ENCODE results near the gene DEFB131A.
A peak's percentile ranks its signal among the peaks of the same experiment; 100 is the strongest.
"Not testable (repeated sequence)": the region's sequence is repeated elsewhere in the genome, so short reads cannot be mapped to it uniquely, and the experiment has no call there.

The DEFB131A gene

DNA sequence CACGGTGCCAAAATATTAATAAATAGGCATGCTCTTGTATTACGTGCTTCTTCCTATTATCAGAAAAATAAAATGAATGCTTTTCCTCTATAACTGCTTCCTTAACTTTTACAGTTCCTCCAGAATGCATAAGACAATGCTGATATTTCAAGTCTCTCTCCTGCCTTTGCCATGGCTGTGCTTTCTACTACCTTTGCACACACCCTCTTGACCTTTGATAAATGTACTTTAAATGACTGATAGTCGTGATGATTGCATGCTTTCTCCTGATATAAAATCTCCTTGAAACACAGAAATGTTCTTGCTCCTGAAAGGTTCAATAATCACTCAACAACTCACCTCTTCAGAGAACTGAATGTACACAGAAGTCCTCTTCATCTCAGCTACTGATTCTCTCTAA lies at the start of gene DEFB131A:
TSS of gene DEFB131A (plus strand) at position 301 of the 400 bp plus-strand sequence. CDS start 120 bp downstream, outside the sequence.
- DNase-seq (ENCODE audit: low read depth in 2 of 2), result not testable (repeated sequence)

DNA sequence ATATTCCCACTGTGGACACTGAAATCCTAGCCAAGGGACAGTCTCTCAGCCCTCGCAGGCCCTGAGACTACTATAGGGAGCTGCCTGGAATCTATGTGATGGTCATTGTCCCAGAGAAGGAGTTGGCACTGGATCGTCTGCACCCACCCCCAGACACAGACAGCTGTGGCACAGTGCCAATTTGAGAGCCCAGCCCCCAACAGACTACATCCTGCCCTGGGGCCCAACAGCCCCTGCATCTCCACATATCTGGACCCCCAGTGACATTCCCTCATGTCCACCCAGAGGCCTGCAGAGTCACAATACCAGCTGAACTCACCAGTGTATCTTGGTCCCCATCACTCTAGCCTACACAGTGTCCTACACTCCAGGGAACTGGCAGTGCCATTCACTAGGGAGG lies 38.4 kb upstream of the DEFB131A start:
- DNase-seq (ENCODE audit: low read depth in 2 of 2), result not testable (repeated sequence)

- not testable (repeated sequence) for DNase-seq (ENCODE audit: low read depth in 2 of 2)
These were observed 37.7 kb upstream of the DEFB131A start for GRCh38 chr4:9406491-9406890.

DNA sequence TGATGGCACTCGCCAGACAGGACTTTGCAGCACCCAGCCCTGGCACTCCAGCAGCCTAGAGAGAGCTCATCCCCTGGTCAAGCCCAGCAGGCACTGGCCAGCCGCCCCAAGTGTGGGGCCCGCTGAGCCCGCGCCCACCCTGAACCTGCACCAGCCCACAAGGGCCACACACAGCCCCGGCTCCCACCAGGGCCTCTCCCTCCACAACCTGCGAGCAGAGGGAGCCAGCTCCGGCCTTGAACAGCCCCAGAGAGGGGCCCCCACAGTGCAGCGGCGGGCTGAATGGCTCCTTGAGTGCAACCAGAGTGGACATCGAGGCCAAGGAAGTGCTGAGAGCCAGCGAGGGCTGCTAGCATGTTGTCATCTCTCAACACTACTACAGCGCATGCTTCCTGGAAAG lies 34.4 kb upstream of the DEFB131A start:
- DNase-seq (ENCODE audit: low read depth in 2 of 2), result no peak

GRCh38 chr4:9421884-9422455 lies 22.2 kb upstream of the DEFB131A start:
- DNase-seq (ENCODE audit: low read depth in 2 of 2), result not testable (repeated sequence)

- DNase-seq (ENCODE audit: low read depth in 2 of 2), result not testable (repeated sequence)
These were observed 18.3 kb upstream of the DEFB131A start for GRCh38 chr4:9425916-9426315.

DNA sequence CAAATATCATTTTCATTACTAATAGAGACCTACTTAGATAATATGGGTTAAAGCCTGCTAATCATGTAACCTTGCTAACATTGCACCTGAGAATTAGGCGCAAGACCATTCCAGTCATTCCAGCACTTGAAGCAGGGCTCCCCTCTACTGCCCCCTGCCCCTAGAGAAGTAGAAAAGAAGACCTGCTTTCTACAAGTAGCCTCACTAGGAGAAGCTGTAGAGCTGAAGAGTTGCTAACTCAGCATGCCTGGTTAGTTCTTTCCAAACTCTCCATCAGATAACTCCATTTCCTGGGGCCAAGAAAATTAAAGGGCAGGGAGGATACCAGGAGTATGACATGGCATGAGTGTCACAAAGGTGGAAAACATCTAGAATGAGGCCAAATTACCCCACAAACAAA lies 14.2 kb upstream of the DEFB131A start:
- DNase-seq (ENCODE audit: low read depth in 2 of 2), result not testable (repeated sequence)

GRCh38 chr4:9433320-9433719 lies 10.9 kb upstream of the DEFB131A start:
- not testable (repeated sequence) for DNase-seq (ENCODE audit: low read depth in 2 of 2)

DNA sequence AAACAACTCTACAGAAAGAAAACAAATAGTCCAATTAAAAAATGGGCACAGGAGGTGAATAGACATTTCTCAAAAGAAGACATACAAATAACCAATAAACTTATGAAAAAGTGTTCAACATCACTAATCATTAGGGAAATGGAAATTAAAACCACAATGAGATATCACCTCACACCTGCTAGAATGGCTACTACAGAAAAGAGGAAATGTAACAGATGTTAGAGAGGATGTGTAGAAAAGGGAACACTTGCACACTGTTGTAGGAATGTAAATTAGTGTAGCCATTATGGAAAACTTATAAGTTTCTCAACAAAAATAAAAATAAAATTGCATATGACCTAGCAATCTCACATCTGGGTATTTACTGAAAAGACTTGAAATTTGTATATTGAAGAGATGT lies 7.5 kb upstream of the DEFB131A start:
- not testable (repeated sequence) for DNase-seq (ENCODE audit: low read depth in 2 of 2)

- DNase-seq (ENCODE audit: low read depth in 2 of 2), result not testable (repeated sequence)
These were observed 1.9 kb upstream of the DEFB131A start for GRCh38 chr4:9442355-9442754.

DNA sequence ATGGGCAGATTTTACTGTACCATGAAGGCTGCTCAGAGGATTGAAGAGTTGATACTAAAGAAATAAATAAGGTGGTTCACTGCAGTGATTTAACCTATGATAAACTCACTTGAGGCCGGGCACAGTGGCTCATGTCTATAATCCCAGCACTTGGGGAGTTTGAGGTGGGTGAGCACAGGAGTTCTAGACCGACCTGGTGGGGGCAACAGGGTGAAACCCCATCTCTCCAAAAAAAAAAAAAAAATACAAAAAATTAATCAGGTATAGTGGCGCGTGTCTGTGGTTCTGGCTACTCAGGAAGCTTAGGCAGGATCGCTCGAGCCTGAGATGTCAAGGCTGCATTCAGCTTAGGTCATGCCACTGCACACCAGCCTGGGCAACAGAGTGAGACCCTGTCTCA lies 467 bp downstream of the DEFB131A start:
- DNase-seq (ENCODE audit: low read depth in 2 of 2), result not testable (repeated sequence)

DNA sequence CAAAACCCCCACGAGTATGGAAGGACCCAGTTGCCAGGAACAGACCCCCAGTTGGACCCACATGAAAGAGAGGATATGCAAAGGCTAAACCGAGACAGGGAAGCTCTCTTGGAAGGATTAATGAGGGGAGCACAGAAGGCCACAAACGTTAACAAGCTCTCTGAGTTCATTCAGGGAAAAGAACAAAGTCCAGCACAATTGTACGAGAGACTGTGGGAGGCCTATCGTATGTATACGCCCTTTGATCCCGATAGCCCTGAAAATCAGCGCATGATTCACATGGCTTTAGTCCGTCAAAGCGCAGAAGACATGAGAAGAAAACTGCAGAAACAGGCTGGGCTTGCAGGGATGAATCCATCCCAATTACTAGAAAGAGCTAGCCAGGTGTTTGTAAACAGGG lies 8.0 kb downstream of the DEFB131A start:
- DNase-seq (ENCODE audit: low read depth in 2 of 2), result not testable (repeated sequence)

DNA sequence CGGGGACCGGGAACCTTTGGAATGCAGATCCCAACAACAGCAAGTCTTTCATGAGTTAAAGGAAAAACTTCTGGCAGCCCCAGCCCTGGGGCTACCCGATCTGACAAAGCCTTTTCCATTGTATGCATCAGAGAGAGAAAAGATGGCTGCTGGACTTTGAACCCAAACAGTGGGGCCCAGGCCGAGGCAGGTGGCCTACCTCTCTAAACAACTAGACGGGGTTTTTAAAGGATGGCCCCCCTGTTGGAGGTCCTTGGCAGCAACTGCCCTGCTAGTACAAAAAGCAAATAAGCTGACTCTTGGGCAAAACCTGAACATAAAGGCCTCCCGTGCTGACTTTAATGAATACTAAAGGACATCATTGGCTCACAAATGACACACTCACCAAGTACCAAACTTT lies 10.1 kb downstream of the DEFB131A start:
- DNase-seq (ENCODE audit: low read depth in 2 of 2), result not testable (repeated sequence)

DNA sequence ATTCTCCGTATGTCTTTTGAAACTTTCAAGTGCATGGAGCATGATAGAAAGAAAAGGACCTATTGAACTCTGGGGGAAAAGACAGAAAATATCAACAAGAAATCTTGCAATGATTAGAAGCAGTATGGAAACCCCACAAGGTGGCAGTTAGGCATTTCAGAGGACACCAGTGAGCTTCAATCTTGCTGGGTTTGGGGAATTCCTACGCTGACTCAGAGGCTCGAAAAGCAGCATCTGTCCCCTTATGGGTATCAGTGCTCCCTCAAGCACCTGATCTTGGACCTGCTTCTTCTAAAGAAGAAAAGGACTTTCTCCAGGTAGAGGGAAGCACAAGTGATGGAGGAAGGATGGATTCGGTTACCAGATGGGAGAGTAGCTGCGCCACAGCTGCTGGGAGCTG lies 10.8 kb downstream of the DEFB131A start:
- not testable (repeated sequence) for DNase-seq (ENCODE audit: low read depth in 2 of 2)

GRCh38 chr4:9479466-9479865 lies 35.3 kb downstream of the DEFB131A start:
- peak in 1 of 2 donors; percentile 3 for DNase-seq (ENCODE audit: low read depth in 2 of 2)

GRCh38 chr4:9480066-9480465 lies 35.9 kb downstream of the DEFB131A start:
- not testable (repeated sequence) for DNase-seq (ENCODE audit: low read depth in 2 of 2)

DNA sequence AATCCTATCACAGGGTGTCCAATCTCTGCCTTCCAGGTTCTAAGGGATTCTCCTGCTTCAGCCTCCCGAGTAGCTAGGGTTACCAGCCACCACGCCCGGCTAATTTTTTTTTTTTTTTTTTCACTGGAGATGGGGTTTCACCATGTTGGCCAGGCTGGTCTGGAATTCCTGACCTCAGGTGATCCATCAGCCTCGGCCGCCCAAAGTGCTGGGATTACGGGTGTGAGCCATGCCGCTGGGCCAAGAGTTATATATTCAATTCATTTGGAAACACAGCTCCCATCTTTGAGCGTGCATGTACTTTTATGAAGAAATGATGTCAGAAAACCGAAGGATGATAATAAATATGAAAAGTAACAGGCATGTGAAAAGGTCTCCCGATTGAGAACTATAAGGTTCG lies 38.7 kb downstream of the DEFB131A start:
- not testable (repeated sequence) for DNase-seq (ENCODE audit: low read depth in 2 of 2)

GRCh38 chr4:9483682-9484081 lies 39.5 kb downstream of the DEFB131A start:
- not testable (repeated sequence) for DNase-seq (ENCODE audit: low read depth in 2 of 2)

DNA sequence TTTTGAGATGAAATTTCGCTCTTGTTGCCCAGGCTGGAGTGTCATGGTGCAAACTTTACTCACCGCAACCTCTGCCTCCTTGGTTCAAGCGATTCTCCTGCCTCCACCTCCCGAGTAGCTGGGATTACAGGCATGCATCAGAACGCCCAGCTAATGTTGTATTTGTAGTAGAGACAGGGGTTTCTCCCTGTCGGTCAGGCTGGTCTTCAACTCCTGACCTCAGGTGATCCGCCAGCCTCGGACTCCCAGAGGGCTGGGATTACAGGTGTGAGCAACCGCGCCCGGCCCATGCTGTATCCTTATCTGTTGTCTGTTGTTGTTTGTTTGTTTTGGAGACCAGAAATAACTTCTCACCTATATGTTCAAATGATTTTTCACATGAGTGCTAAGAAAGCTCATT lies 42.7 kb downstream of the DEFB131A start:
- DNase-seq (ENCODE audit: low read depth in 2 of 2), result not testable (repeated sequence)

DNA sequence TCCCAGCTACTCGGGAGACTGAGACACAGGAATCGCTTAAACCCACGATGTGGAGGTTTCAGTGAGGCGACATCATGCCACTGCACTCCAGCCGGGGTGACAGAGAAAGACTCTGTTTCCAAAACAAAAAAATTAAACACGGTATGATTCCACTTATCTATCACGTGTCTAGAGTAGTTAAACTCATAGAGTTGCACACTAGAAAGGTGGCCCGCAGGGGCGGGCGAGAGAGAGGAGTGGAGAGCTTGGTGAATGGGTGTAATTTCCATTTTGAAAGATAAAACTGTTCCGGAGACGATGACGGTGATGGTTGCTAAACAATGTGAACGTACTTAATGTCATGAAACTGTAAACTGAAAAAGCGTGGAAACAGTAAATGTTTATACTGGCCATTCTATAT lies 44.6 kb downstream of the DEFB131A start:
- not testable (repeated sequence) for DNase-seq (ENCODE audit: low read depth in 2 of 2)

- not testable (repeated sequence) for DNase-seq (ENCODE audit: low read depth in 2 of 2)
These were observed 46.3 kb downstream of the DEFB131A start for GRCh38 chr4:9490496-9490895.

DNA sequence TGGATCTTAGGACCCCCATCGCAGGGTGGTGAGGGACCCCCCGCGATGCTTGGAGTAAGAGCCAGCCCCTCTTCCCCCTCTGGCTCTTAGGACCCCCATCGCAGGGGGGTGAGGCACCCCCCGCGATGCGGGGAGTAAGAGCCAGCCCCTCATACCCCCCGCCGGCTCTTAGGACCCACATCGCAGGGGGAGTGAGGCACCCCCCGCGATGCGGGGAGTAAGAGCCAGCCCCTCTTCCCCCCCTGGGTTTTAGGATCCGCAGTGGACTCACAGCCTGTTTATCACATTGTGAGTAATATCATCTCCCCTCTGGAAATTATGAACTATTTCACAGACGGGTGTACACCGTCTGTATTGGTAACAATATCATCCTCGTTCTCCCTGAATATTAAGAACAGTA lies 46.8 kb downstream of the DEFB131A start:
- not testable (repeated sequence) for DNase-seq (ENCODE audit: low read depth in 2 of 2)

DNA sequence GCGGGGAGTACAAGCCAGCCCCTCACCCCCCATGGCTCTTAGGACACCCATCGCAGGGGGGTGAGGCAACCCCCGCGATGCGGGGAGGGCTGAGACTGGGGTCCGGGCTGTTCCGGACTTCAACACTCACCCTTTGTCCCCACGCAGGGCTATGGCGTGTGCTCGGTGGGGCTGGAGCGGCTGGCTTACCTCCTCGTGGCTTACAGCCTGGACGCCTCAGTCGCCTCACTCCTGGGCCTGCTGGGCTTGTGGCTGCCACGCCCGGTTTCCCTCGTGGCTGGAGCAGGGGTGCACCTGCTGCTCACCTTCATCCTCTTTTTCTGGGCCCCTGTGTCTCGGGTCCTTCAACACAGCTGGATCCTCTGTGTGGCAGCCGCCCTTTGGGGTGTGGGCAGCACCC lies 49.4 kb downstream of the DEFB131A start:
- DNase-seq (ENCODE audit: low read depth in 2 of 2), result not testable (repeated sequence)

Measured in stimulated activated CD4-positive, alpha-beta T cell treated with anti-CD3 and anti-CD28 coated beads, Interleukin-15, amount 100 ng/mL, for 48 hours (primary cell).